Colonic mucosa (tissue), 4 donors: ENCODE data around the gene PEX10. TPM values are rescaled to one million over a fixed set of nuclear protein-coding genes. Genes with fewer than 3 reads are reported as not detected.
"Not testable (repeated sequence)": the region's sequence is repeated elsewhere in the genome, so short reads cannot be mapped to it uniquely, and the experiment has no call there.

ENCODE experiments used
- DNase-seq: peaks from one replicate; pipeline ENCODE4 v3.0.0-alpha.2; 2020
- H3K27ac ChIP-seq: fragments of 200-600 bp; one replicate; pipeline ENCODE4 v1.8.0; 2021
- H3K27me3 ChIP-seq: fragments of 200-600 bp; one replicate; pipeline ENCODE4 v1.8.0; 2021
- H3K36me3 ChIP-seq: fragments of 200-600 bp; one replicate; pipeline ENCODE4 v1.8.0; 2021
- H3K4me1 ChIP-seq: fragments of 200-600 bp; one replicate; pipeline ENCODE4 v1.8.0; 2021; ENCODE audit warnings: mild to moderate bottlenecking
- H3K4me3 ChIP-seq: fragments of 200-600 bp; one replicate; pipeline ENCODE4 v1.8.0; 2021
- H3K9ac ChIP-seq, 2 donors: one replicate each; pipeline ENCODE4 v1.7.0; 2013; ENCODE audit warnings: control low read depth in 2 of 2, low read depth in 2 of 2, low read length in 2 of 2
- H3K9me3 ChIP-seq: fragments of 200-600 bp; one replicate; pipeline ENCODE4 v1.8.0; 2021
- intact Hi-C: fragments of 100-400 bp; cut with DNase I; formaldehyde crosslinking; loops from one replicate; pipeline ENCODE4 v1.14.1; 2022
- total RNA-seq, 2 donors: library from RNA; stranded (reverse); fragmentation: NEBNext Ultra II Directional in 1 of 2; extraction: Animal tissue kit (Norgen Biotek cat#: 25700) in 1 of 2; gene quantifications; one replicate each; pipeline ENCODE4 v1.2.1, GENCODE V29; 2021
- TF ChIP-seq, protein P1 (sequence below): fragments of 200-600 bp; IDR thresholded peaks from one replicate; pipeline ENCODE4 v1.8.0; 2022; ENCODE audit warnings: antibody characterized with exemption, mild to moderate bottlenecking
- donor health status: healthy.
- donor health status: DM: no; HTN: no; CAD: no.
- donor health status: DM: no; HTN: no; CAD: no.

Gene PEX10
- total RNA-seq = 10 to 100 TPM; 15.0 to 22.7 TPM

DNA sequence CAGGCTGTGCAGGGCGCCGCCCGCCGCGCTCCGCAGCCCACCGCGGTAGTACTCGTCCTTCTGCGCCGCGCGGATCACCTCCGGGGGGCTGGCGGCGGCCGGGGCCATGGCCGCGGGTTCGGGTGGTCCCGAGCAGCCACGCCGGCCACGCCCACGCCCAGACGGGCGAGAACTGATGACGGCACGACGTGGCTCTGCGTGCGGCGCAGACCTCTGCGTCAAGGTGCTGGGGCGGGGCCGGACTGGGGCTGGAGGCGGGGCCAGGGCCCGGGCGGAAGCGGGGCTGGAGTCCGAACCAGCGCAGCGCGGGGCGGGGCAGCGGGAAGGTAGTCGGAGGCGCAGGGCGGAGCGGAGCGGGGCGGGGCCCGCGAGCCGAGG lies at the start of gene PEX10:
PEX10 (minus strand) TSS at position 170 of the 378 bp plus-strand sequence; CDS start at position 108, 62 bp downstream.
- H3K9ac ChIP-seq = peak within 1 kb of the TSS; percentile 90 to 97
- TF ChIP-seq, protein P1, sequence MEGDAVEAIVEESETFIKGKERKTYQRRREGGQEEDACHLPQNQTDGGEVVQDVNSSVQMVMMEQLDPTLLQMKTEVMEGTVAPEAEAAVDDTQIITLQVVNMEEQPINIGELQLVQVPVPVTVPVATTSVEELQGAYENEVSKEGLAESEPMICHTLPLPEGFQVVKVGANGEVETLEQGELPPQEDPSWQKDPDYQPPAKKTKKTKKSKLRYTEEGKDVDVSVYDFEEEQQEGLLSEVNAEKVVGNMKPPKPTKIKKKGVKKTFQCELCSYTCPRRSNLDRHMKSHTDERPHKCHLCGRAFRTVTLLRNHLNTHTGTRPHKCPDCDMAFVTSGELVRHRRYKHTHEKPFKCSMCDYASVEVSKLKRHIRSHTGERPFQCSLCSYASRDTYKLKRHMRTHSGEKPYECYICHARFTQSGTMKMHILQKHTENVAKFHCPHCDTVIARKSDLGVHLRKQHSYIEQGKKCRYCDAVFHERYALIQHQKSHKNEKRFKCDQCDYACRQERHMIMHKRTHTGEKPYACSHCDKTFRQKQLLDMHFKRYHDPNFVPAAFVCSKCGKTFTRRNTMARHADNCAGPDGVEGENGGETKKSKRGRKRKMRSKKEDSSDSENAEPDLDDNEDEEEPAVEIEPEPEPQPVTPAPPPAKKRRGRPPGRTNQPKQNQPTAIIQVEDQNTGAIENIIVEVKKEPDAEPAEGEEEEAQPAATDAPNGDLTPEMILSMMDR = no peak
- H3K4me3 ChIP-seq = peak within 1 kb of the TSS; percentile 99
- peaks cover 12% of the 10 kb centered on the region for H3K4me1 ChIP-seq
- no peaks in the 10 kb centered on the region for H3K9me3 ChIP-seq
- peak within 1 kb of the TSS; percentile 85 for H3K27ac ChIP-seq
- H3K36me3 ChIP-seq = no peaks in the 10 kb centered on the region
- intact Hi-C loops = loop anchor here (5.0 kb wide), 1 partner anchor 135 kb away; no protein-coding TSS in a partner anchor
- H3K27me3 ChIP-seq = no peaks in the 10 kb centered on the region
- DNase-seq = peak; percentile 98

DNA sequence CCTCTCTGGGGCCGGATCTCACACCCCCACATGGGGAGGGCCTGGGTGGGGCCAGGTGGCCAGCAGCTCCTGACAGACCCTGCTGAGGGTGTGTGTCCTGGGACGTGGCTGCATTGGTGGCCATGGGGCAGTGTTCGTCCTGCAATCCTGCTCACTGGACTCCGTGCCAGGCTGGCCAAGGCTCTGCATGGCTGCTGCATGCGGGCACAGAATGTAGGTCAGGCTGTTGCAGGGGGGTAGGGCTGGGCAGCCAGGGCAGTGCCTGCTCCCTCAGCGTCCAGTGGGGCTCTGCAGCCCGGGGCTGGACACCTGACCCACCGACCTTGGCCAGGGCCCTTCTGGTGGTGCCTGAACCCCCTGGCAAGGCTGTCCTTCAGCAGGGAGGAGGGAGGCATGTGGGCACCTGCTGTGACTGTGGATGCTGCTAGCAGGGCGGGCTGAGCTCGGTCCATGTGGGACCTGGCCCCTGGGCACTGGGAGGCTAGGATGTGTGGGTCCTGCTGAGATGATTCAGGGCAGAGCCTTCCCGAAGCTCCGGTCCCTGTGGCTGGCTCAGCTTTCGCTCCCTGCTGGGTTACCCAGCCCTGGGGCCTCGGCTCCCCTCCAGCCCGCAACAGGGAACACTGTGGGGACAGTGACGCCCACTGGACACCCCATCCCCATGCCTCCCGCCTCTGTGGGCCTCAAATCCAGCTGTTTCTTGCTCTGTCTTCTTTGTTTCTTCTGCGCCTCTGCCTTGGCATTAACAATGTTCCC lies 48.8 kb upstream of the PEX10 start:
- no peaks in the 10 kb centered on the region for H3K27me3 ChIP-seq
- H3K4me1 ChIP-seq = no peaks in the 10 kb centered on the region
- intact Hi-C loops = no loop called here
- H3K27ac ChIP-seq = no peak overlapping the region
- H3K36me3 ChIP-seq = no peaks in the 10 kb centered on the region
- no peaks in the 10 kb centered on the region for H3K9me3 ChIP-seq
- no peak overlapping the region for H3K4me3 ChIP-seq
- TF ChIP-seq, protein P1 = no peak
- H3K9ac ChIP-seq = no peak overlapping the region
- DNase-seq = no peak

DNA sequence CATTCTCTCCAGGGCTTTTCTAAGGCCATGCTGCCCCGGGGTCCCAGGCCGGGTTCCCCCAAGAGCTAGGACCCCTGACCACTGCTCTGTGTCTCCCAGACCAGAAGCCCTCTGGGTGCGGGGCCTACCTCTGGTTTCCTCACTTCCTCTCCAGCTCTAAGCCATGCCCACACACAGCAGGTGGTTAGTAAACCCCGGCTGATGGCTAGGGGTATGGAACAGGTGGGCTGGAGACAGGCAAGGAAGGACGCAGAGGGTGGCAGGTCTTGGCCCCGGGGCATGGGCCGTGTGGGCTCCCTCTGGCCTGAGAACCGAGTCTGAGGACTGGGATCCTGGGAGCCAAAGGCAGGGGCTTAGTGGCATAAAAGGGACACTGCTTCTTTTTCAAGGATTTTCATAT lies 47.8 kb upstream of the PEX10 start:
- Histone ChIP-seq H3K27me3 (no peaks in the 10 kb centered on the region), H3K36me3 (no peaks in the 10 kb centered on the region)

DNA sequence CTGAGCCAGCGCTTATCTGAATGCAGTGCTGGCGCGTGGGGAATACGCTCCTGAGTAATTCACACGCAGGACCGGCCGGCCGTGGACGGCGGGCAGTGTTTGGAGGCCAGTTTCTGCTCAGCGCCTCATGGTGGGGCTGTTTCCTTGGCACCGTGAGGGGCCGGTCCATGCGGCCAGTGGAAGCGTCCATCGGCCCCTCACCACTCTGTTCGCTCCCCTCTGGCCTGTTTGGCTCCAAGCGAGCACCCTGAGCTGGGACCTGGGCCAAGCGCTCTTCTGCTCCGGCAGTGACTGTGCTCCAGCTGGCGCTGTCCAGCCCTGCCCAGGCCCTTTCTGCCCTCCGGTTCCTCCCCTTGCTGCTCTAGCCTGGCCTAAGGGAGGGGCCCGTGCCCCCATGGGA lies 47.4 kb upstream of the PEX10 start:
- TF ChIP-seq, protein P1 = no peak
- intact Hi-C loops = no loop called here
- no peak overlapping the region for H3K4me3 ChIP-seq
- H3K27ac ChIP-seq = no peak overlapping the region
- no peaks in the 10 kb centered on the region for H3K36me3 ChIP-seq
- no peak overlapping the region for H3K9ac ChIP-seq
- DNase-seq = no peak
- no peaks in the 10 kb centered on the region for H3K9me3 ChIP-seq
- no peaks in the 10 kb centered on the region for H3K27me3 ChIP-seq
- no peaks in the 10 kb centered on the region for H3K4me1 ChIP-seq

More for the DNA sequence above, 47.8 kb upstream of the PEX10 start:
- intact Hi-C loops = no loop called here
- Histone ChIP-seq H3K27ac (no peak overlapping the region), H3K4me1 (no peaks in the 10 kb centered on the region), H3K4me3 (no peak overlapping the region), H3K9ac (no peak overlapping the region), H3K9me3 (no peaks in the 10 kb centered on the region)
- no peak for DNase-seq
- TF ChIP-seq, protein P1 = no peak

DNA sequence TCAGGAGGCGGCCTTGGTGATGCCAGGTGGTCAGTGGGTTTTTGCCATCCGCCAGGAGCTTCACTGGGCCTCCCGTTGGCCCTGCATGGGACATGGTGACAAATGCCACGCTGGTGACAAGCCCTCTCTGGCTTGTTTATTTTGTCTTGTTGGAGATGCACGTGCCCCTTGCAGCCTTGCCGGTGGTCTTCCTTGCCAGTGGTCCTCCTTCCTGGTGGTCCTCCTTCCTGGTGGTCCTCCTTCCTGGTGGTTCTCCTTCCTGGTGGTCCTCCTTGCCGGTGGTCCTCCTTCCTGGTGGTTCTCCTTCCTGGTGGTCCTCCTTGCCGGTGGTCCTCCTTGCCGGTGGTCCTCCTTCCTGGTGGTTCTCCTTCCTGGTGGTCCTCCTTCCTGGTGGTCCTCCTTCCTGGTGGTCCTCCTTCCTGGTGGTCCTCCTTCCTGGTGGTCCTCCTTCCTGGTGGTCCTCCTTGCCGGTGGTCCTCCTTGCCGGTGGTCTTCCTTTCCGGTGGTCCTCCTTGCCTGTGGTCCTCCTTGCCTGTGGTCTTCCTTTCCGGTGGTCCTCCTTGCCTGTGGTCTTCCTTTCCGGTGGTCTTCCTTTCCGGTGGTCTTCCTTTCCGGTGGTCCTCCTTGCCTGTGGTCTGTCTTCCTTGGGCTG lies 46.9 kb upstream of the PEX10 start:
- H3K4me3 ChIP-seq, H3K4me1 ChIP-seq, H3K27me3 ChIP-seq, intact Hi-C loops, H3K9me3 ChIP-seq, H3K9ac ChIP-seq, H3K27ac ChIP-seq, H3K36me3 ChIP-seq, DNase-seq: not testable (repeated sequence)

DNA sequence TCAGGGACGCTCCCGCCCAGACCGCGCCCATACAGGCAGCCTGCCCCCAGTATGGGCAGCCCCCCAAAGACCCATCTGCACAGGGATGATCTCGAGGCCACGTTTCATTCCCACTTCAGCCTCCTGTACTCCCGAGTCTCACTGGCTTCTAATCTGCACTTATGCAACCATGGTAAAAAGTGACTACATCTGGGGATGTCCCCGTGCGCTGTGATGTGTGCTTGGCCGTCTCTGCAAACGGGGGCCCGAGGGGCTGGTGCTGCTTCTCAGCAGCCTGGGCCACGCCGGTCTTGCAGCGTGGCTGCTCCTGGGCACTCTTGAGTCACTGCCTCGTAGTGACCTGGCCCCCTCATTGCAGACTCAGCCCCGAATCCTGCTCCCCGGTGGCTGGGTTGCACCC lies 46.3 kb upstream of the PEX10 start:
- DNase-seq = no peak
- H3K4me3 ChIP-seq = no peak overlapping the region
- intact Hi-C loops = no loop called here
- H3K4me1 ChIP-seq = no peaks in the 10 kb centered on the region
- no peaks in the 10 kb centered on the region for H3K9me3 ChIP-seq
- H3K36me3 ChIP-seq = no peaks in the 10 kb centered on the region
- H3K9ac ChIP-seq = no peak overlapping the region
- TF ChIP-seq, protein P1 = no peak
- no peaks in the 10 kb centered on the region for H3K27me3 ChIP-seq
- H3K27ac ChIP-seq = no peak overlapping the region
